Smooth muscle cell (in vitro differentiated cells): ENCODE measurements around the gene KCNMA1. TPM values are rescaled to one million over a fixed set of nuclear protein-coding genes. Genes with fewer than 3 reads are reported as not detected.

Source experiments
- DNase-seq: peaks from one replicate; lab custom pipeline; 2025; ENCODE audit not compliant: unreplicated experiment; lab: John Stamatoyannopoulos, UW
- H2AFZ ChIP-seq: fragments of 200-600 bp; sonication (generic); 2 replicates; pipeline ENCODE4 v1.6.0; 2016; ENCODE audit warnings: antibody characterized with exemption, low read depth, mild to moderate bottlenecking
- H3F3A ChIP-seq: fragments of 200-600 bp; sonication (generic); 2 replicates; pipeline ENCODE4 v1.6.0; 2017; ENCODE audit warnings: antibody characterized with exemption, low read depth
- H3K27ac ChIP-seq: fragments of 200-600 bp; sonication (generic); 2 replicates; pipeline ENCODE4 v1.5.1; 2016; ENCODE audit warnings: low read depth, mild to moderate bottlenecking
- H3K27me3 ChIP-seq: fragments of 200-600 bp; sonication (generic); 2 replicates; pipeline ENCODE4 v1.6.1; 2016; ENCODE audit warnings: low read depth, mild to moderate bottlenecking
- H3K36me3 ChIP-seq: fragments of 200-600 bp; sonication (generic); 2 replicates; pipeline ENCODE4 v1.5.1; 2016; ENCODE audit warnings: low read depth
- H3K4me1 ChIP-seq: fragments of 200-600 bp; sonication (generic); 2 replicates; pipeline ENCODE4 v1.5.1; 2016; ENCODE audit warnings: low read depth
- H3K4me2 ChIP-seq: fragments of 200-600 bp; sonication (generic); 2 replicates; pipeline ENCODE4 v1.6.0; 2016; ENCODE audit warnings: mild to moderate bottlenecking
- H3K4me3 ChIP-seq: fragments of 200-600 bp; sonication (generic); 2 replicates; pipeline ENCODE4 v1.5.1; 2016; ENCODE audit warnings: mild to moderate bottlenecking
- H3K79me2 ChIP-seq: fragments of 200-600 bp; sonication (generic); 2 replicates; pipeline ENCODE4 v1.6.0; 2016; ENCODE audit warnings: low read depth, mild to moderate bottlenecking
- H3K9ac ChIP-seq: fragments of 200-600 bp; sonication (generic); 2 replicates; pipeline ENCODE4 v1.6.0; 2016; ENCODE audit warnings: low read depth
- H3K9me3 ChIP-seq: fragments of 200-600 bp; sonication (generic); replicated peaks from 2 replicates; pipeline ENCODE4 v1.5.1; 2016; ENCODE audit warnings: low read depth
- H4K20me1 ChIP-seq: fragments of 200-600 bp; sonication (generic); 2 replicates; pipeline ENCODE4 v1.6.0; 2016; ENCODE audit warnings: low read depth
- WGBS: methylation state at CpG from one replicate; pipeline ENCODE4 v1.1.7; 2016; ENCODE audit warnings: low lambda C conversion rate; 5-methylcytosine and 5-hydroxymethylcytosine counted together
- polyA plus RNA-seq: library from polyadenylated mRNA; unstranded; fragments of >200 nt; fragmentation: Nextera tagmentation; extraction: Ambion mirVana; gene quantifications from 2 replicates; pipeline ENCODE4 v1.2.1, GENCODE V29; 2016
- total RNA-seq: library from RNA; depleted of rRNA; stranded (reverse); fragments of >200 nt; gene quantifications from 2 replicates; pipeline ENCODE4 v1.2.3, GENCODE V29; 2014
- TF ChIP-seq, protein P1 (sequence below): fragments of 200-600 bp; sonication (generic); IDR thresholded peaks from 2 replicates; pipeline ENCODE4 v1.5.1; 2017; ENCODE audit warnings: borderline replicate concordance, mild to moderate bottlenecking, antibody characterized with exemption; ENCODE audit not compliant: insufficient read depth, poor library complexity, severe bottlenecking

Gene KCNMA1
- total and polyA plus RNA-seq, 2 experiments from 2014 or later: 9.1 to 23.4 TPM

DNA sequence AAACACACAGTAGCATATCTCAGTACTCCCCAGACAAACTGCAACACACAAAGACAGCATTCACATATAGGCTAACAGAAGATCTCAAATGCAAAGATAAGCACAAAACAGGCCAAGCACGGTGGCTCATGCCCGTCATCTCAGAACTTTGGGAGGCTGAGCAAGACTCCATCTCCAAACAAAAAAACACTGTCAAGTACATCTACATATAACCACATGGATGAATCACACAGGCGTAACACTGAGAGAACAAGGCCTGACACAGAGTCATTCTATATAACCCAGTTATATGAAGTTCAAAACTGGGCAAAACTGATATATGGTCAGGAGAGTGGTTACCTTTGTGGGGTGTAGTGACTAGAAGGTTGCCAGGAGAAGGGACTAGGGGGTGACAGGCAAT lies 506.4 kb downstream of the KCNMA1 start:
- H4K20me1 ChIP-seq: no peaks in the 10 kb centered on the region
- TF ChIP-seq, protein P1, sequence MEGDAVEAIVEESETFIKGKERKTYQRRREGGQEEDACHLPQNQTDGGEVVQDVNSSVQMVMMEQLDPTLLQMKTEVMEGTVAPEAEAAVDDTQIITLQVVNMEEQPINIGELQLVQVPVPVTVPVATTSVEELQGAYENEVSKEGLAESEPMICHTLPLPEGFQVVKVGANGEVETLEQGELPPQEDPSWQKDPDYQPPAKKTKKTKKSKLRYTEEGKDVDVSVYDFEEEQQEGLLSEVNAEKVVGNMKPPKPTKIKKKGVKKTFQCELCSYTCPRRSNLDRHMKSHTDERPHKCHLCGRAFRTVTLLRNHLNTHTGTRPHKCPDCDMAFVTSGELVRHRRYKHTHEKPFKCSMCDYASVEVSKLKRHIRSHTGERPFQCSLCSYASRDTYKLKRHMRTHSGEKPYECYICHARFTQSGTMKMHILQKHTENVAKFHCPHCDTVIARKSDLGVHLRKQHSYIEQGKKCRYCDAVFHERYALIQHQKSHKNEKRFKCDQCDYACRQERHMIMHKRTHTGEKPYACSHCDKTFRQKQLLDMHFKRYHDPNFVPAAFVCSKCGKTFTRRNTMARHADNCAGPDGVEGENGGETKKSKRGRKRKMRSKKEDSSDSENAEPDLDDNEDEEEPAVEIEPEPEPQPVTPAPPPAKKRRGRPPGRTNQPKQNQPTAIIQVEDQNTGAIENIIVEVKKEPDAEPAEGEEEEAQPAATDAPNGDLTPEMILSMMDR: no peak
- 42% methylated on average over 3 of the region's 3 CpGs for WGBS
- no peaks in the 10 kb centered on the region for H3F3A ChIP-seq
- H3K79me2 ChIP-seq: no peaks in the 10 kb centered on the region
- DNase-seq: no peak
- no peak overlapping the region for H3K4me3 ChIP-seq
- H3K36me3 ChIP-seq: no peaks in the 10 kb centered on the region
- H3K4me2 ChIP-seq: no peak overlapping the region
- no peaks in the 10 kb centered on the region for H3K27me3 ChIP-seq
- no peaks in the 10 kb centered on the region for H3K4me1 ChIP-seq
- no peak overlapping the region for H3K9ac ChIP-seq
- no peak overlapping the region for H2AFZ ChIP-seq
- no peak overlapping the region for H3K27ac ChIP-seq
- H3K9me3 ChIP-seq: no peaks in the 10 kb centered on the region

DNA sequence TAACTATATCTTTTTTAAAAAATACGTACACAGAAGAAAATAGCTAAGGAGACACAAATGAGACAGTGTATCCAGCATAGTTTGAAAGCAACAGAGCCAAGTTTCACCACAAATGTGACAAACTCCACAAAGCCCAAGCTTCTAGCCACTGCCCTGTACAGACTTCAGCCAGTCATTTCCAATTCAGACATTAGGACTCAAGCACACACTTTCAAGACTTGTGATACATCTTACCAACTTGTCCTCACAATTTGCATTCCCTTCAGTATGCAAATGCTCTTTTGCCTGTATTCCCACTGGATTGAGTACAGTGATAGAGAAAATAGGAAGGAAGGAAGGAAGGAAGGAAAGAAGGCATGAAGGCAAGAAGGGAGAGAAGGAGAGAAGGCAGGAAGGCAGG lies 510.4 kb downstream of the KCNMA1 start:
- H3K27ac ChIP-seq: no peak overlapping the region
- H4K20me1 ChIP-seq: no peaks in the 10 kb centered on the region
- no peaks in the 10 kb centered on the region for H3K27me3 ChIP-seq
- no peaks in the 10 kb centered on the region for H3K36me3 ChIP-seq
- no peak overlapping the region for H2AFZ ChIP-seq
- H3K4me2 ChIP-seq: no peak overlapping the region
- TF ChIP-seq, protein P1: no peak
- no peak overlapping the region for H3K9ac ChIP-seq
- WGBS: 100% methylated on average over 1 of the region's 1 CpG
- no peak for DNase-seq
- no peaks in the 10 kb centered on the region for H3F3A ChIP-seq
- no peaks in the 10 kb centered on the region for H3K4me1 ChIP-seq
- H3K4me3 ChIP-seq: no peak overlapping the region
- H3K9me3 ChIP-seq: no peaks in the 10 kb centered on the region
- H3K79me2 ChIP-seq: no peaks in the 10 kb centered on the region

DNA sequence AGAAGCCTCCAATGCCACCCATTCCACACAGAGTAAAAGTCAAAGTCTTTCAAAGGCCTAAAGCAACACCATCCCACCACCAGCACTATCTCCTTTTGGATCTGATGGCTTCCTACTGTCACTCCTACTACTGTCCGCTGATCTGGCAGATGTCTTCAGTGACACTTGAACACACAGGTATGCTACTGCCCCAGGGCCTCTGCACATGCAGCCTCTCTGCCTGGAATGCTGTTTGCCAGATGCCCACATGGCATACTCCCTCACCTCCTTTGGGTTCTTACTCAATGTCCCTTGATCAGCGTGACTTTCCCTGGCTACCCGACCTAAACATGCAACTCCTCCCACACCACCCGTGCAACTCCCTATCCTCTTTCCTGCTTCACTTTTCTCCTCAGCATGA lies 512.4 kb downstream of the KCNMA1 start:
- Histone ChIP-seq H3K4me1 (no peaks in the 10 kb centered on the region), H3K79me2 (no peaks in the 10 kb centered on the region), H3K27me3 (no peaks in the 10 kb centered on the region), H3K9ac (no peak overlapping the region), H3K36me3 (no peaks in the 10 kb centered on the region), H3K27ac (no peak overlapping the region), H2AFZ (no peak overlapping the region), H3K9me3 (no peaks in the 10 kb centered on the region), H3K4me3 (no peak overlapping the region), H3K4me2 (no peak overlapping the region), H3F3A (no peaks in the 10 kb centered on the region), H4K20me1 (no peaks in the 10 kb centered on the region)
- DNase-seq: no peak
- WGBS: 85% methylated on average over 4 of the region's 4 CpGs
- TF ChIP-seq, protein P1: no peak

DNA sequence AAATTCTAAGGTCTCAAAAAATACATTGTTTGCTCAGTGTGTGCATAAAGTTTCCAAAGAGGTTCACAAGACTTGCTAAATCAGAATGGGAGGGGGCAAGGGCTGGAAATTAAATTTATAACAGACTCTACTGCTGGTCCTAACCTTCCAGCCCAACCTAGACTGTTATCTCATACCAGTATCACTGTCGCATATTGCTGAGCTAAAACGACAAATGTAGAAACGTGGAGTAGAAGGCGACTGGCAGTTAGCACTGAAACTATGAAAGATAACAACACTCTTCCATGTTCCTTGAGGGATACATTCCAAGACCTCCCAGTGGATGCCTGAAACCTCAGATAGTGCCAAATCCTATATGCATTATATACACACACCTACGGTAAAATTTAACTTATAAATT lies 514.3 kb downstream of the KCNMA1 start:
- H3K4me3 ChIP-seq: no peak overlapping the region
- H3K9ac ChIP-seq: no peak overlapping the region
- no peak for DNase-seq
- no peaks in the 10 kb centered on the region for H3K9me3 ChIP-seq
- no peaks in the 10 kb centered on the region for H3F3A ChIP-seq
- H3K27ac ChIP-seq: no peak overlapping the region
- H4K20me1 ChIP-seq: no peaks in the 10 kb centered on the region
- H3K4me2 ChIP-seq: no peak overlapping the region
- H3K4me1 ChIP-seq: no peaks in the 10 kb centered on the region
- no peak overlapping the region for H2AFZ ChIP-seq
- WGBS: 93% methylated on average over 5 of the region's 5 CpGs
- no peaks in the 10 kb centered on the region for H3K36me3 ChIP-seq
- no peaks in the 10 kb centered on the region for H3K27me3 ChIP-seq
- TF ChIP-seq, protein P1: no peak
- no peaks in the 10 kb centered on the region for H3K79me2 ChIP-seq
